Stimulated activated CD4-positive, alpha-beta T cell treated with anti-CD3 and anti-CD28 coated beads, Interleukin-15, amount 100 ng/mL, for 24 hours (primary cell): ENCODE results near the gene CTCF.

ENCODE experiments used
- DNase-seq: peaks from one replicate; pipeline ENCODE4 v3.0.0-alpha.2; 2020

Gene CTCF

GRCh38 chr16:67654403-67654911 is 92.1 kb downstream of the CTCF start:
- DNase-seq = no peak

GRCh38 chr16:67655363-67655762 is 93.0 kb downstream of the CTCF start:
- DNase-seq = no peak

GRCh38 chr16:67656344-67657016 is 94.2 kb downstream of the CTCF start:
- no peak for DNase-seq

- DNase-seq = no peak
These were observed 94.8 kb downstream of the CTCF start for GRCh38 chr16:67657017-67657608.

- no peak for DNase-seq
These were observed 95.6 kb downstream of the CTCF start for GRCh38 chr16:67657751-67658518.

GRCh38 chr16:67658849-67659674 is 96.7 kb downstream of the CTCF start:
- no peak for DNase-seq

- DNase-seq = peak; percentile 94
These were observed 97.6 kb downstream of the CTCF start, which contains the start of gene ACD for GRCh38 chr16:67659675-67660563. Gene ACD (minus strand): TSS chr16:67660260. CDS start chr16:67660220, 40 bp downstream.

GRCh38 chr16:67660564-67661028 is 98.3 kb downstream of the CTCF start, which contains the start of gene PARD6A:
Gene PARD6A (plus strand): TSS chr16:67660960. CDS start chr16:67661039, 79 bp downstream.
- DNase-seq = peak; percentile 98

- peak; percentile 46 for DNase-seq
These were observed 98.9 kb downstream of the CTCF start for GRCh38 chr16:67661101-67661761.

GRCh38 chr16:67661886-67662652 is 99.7 kb downstream of the CTCF start:
- DNase-seq = no peak

GRCh38 chr16:67662653-67663010 is 100.3 kb downstream of the CTCF start:
- no peak for DNase-seq

GRCh38 chr16:67663151-67663876 is 101.0 kb downstream of the CTCF start:
- peak; percentile 65 for DNase-seq

GRCh38 chr16:67663877-67664222 is 101.5 kb downstream of the CTCF start:
- DNase-seq = no peak

GRCh38 chr16:67664258-67664657 is 101.9 kb downstream of the CTCF start:
- DNase-seq = no peak

GRCh38 chr16:67664871-67665270 is 102.5 kb downstream of the CTCF start:
- no peak for DNase-seq

- no peak for DNase-seq
These were observed 103.3 kb downstream of the CTCF start for GRCh38 chr16:67665598-67665997.

GRCh38 chr16:67666032-67666551 is 103.8 kb downstream of the CTCF start:
- DNase-seq = no peak

- DNase-seq = peak; percentile 87
These were observed 104.5 kb downstream of the CTCF start, which contains the start of the genes C16orf86 and ENKD1 for GRCh38 chr16:67666559-67667452. Gene C16orf86 (plus strand): TSS chr16:67666814. CDS start chr16:67666971, 157 bp downstream. Gene ENKD1 (minus strand): TSS chr16:67666750. CDS start chr16:67666442, 308 bp downstream.
